Measurements from ENCODE around the gene LAMA5.

LAMA5 gene

GRCh38 chr20:62330576-62331317, 36.4 kb downstream of the LAMA5 start:
- no peak for DNase-seq (ENCODE audit: low read depth in 2 of 2)

- no peak for DNase-seq (ENCODE audit: low read depth in 2 of 2)
These were observed 37.4 kb downstream of the LAMA5 start for GRCh38 chr20:62329389-62330377.

GRCh38 chr20:62328684-62329388, 38.3 kb downstream of the LAMA5 start:
- no peak for DNase-seq (ENCODE audit: low read depth in 2 of 2)

GRCh38 chr20:62327726-62328495, 39.2 kb downstream of the LAMA5 start:
- no peak for DNase-seq (ENCODE audit: low read depth in 2 of 2)

- no peak for DNase-seq (ENCODE audit: low read depth in 2 of 2)
These were observed 40.0 kb downstream of the LAMA5 start for GRCh38 chr20:62326959-62327725.

- no peak for DNase-seq (ENCODE audit: low read depth in 2 of 2)
These were observed 40.6 kb downstream of the LAMA5 start for GRCh38 chr20:62326559-62326958.

- DNase-seq (ENCODE audit: low read depth in 2 of 2) = no peak
These were observed 41.8 kb downstream of the LAMA5 start for GRCh38 chr20:62325172-62325905.

GRCh38 chr20:62323980-62324906, 42.9 kb downstream of the LAMA5 start:
- no peak for DNase-seq (ENCODE audit: low read depth in 2 of 2)

GRCh38 chr20:62323146-62323979, 43.7 kb downstream of the LAMA5 start:
- no peak for DNase-seq (ENCODE audit: low read depth in 2 of 2)

GRCh38 chr20:62322492-62323041, 44.5 kb downstream of the LAMA5 start:
- no peak for DNase-seq (ENCODE audit: low read depth in 2 of 2)

GRCh38 chr20:62321975-62322374, 45.1 kb downstream of the LAMA5 start:
- DNase-seq (ENCODE audit: low read depth in 2 of 2) = no peak

- DNase-seq (ENCODE audit: low read depth in 2 of 2) = no peak
These were observed 45.6 kb downstream of the LAMA5 start for GRCh38 chr20:62321521-62321948.

- no peak for DNase-seq (ENCODE audit: low read depth in 2 of 2)
These were observed 46.3 kb downstream of the LAMA5 start for GRCh38 chr20:62320581-62321354.

- DNase-seq (ENCODE audit: low read depth in 2 of 2) = no peak
These were observed 47.7 kb downstream of the LAMA5 start for GRCh38 chr20:62319346-62319909.

GRCh38 chr20:62318400-62319345, 48.4 kb downstream of the LAMA5 start:
- DNase-seq (ENCODE audit: low read depth in 2 of 2) = no peak
